Progenitor cell of endocrine pancreas (in vitro differentiated cells): ENCODE results near the gene TPP2. TPM values are rescaled to one million over a fixed set of nuclear protein-coding genes. Genes with fewer than 3 reads are reported as not detected.

Source experiments
- DNase-seq: peaks from one replicate; pipeline ENCODE4 v3.0.0; 2021; ENCODE audit warnings: low spot score; ENCODE audit not compliant: unreplicated experiment
- H3K27ac Mint-ChIP-seq: 2 replicates; pipeline ENCODE4 v1.8.0; 2021; ENCODE audit warnings: mild to moderate bottlenecking, moderate library complexity, mixed read lengths
- H3K27me3 Mint-ChIP-seq: 2 replicates; pipeline ENCODE4 v1.8.0; 2021; ENCODE audit warnings: mixed read lengths
- H3K36me3 Mint-ChIP-seq: 2 replicates; pipeline ENCODE4 v1.8.0; 2022; ENCODE audit warnings: mixed read lengths; ENCODE audit not compliant: insufficient read depth
- H3K4me1 Mint-ChIP-seq: 2 replicates; pipeline ENCODE4 v1.8.0; 2021; ENCODE audit warnings: low read depth, mixed read lengths
- H3K4me3 Mint-ChIP-seq: 2 replicates; pipeline ENCODE4 v1.8.0; 2021; ENCODE audit warnings: low read depth, mild to moderate bottlenecking, moderate library complexity, mixed read lengths
- H3K9me3 Mint-ChIP-seq: 2 replicates; pipeline ENCODE4 v1.8.0; 2021; ENCODE audit warnings: low read depth, mixed read lengths
- total RNA-seq: library from RNA; stranded (reverse); gene quantifications from 2 replicates; pipeline ENCODE4 v1.2.1, GENCODE V29; 2021
- TF ChIP-seq, protein P1 (sequence below): fragments of 200-600 bp; sonication (generic); IDR thresholded peaks from one replicate; pipeline ENCODE4 v1.5.0; 2021; ENCODE audit warnings: antibody characterized with exemption, mild to moderate bottlenecking; ENCODE audit not compliant: unreplicated experiment

The TPP2 gene
- total RNA-seq, 1 donor from 2014 or later: 52.9 TPM

DNA sequence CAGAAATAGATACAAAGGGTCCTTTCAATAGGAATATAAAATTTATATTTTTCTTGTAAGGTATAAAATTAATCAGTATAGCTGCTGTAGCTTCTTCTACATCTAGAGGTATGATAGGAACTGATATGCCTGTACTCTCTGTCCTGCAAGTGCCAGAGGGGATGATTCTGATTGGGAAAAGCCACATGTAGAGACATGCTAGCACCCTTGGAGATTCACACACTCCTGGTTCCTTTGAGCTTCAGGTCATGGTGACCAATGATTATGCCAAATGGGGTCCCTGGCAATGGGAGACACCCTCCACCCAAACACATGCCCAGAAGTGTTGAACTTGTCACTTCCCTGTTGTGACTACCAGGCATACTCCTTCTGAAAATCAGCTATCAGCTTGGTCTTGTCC lies 112.8 kb downstream of the TPP2 start:
- no peaks in the 10 kb centered on the region for H3K9me3 Mint-ChIP-seq
- no peak overlapping the region for H3K27ac Mint-ChIP-seq
- no peak for DNase-seq
- TF ChIP-seq, protein P1, sequence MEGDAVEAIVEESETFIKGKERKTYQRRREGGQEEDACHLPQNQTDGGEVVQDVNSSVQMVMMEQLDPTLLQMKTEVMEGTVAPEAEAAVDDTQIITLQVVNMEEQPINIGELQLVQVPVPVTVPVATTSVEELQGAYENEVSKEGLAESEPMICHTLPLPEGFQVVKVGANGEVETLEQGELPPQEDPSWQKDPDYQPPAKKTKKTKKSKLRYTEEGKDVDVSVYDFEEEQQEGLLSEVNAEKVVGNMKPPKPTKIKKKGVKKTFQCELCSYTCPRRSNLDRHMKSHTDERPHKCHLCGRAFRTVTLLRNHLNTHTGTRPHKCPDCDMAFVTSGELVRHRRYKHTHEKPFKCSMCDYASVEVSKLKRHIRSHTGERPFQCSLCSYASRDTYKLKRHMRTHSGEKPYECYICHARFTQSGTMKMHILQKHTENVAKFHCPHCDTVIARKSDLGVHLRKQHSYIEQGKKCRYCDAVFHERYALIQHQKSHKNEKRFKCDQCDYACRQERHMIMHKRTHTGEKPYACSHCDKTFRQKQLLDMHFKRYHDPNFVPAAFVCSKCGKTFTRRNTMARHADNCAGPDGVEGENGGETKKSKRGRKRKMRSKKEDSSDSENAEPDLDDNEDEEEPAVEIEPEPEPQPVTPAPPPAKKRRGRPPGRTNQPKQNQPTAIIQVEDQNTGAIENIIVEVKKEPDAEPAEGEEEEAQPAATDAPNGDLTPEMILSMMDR: no peak
- no peak overlapping the region for H3K4me3 Mint-ChIP-seq
- no peaks in the 10 kb centered on the region for H3K36me3 Mint-ChIP-seq
- no peaks in the 10 kb centered on the region for H3K4me1 Mint-ChIP-seq
- H3K27me3 Mint-ChIP-seq: no peaks in the 10 kb centered on the region

DNA sequence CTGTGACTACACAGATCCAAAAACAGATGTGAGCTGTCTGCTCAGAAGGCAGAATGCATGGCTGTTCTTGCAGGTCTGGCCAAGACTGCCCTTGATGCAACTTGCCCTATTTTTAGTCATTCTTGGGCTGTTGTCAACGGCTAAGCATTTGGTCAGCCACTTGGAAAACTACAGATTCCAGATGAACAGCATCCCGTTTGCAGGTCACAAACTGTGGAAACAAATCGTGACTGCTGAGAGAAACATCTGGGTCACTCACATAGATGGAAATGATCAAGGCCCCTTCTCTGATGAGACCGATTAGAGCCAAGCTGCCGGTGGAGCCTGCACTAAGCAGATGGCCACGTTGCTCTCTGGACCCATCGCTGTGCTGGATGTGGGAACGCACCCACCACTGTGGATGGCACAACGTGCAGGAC lies 113.5 kb downstream of the TPP2 start:
- H3K27me3 Mint-ChIP-seq: no peaks in the 10 kb centered on the region
- TF ChIP-seq, protein P1: no peak
- no peak overlapping the region for H3K27ac Mint-ChIP-seq
- H3K4me1 Mint-ChIP-seq: no peaks in the 10 kb centered on the region
- no peak overlapping the region for H3K4me3 Mint-ChIP-seq
- no peak for DNase-seq
- peaks cover under 1% of the 10 kb centered on the region for H3K9me3 Mint-ChIP-seq
- H3K36me3 Mint-ChIP-seq: no peaks in the 10 kb centered on the region

DNA sequence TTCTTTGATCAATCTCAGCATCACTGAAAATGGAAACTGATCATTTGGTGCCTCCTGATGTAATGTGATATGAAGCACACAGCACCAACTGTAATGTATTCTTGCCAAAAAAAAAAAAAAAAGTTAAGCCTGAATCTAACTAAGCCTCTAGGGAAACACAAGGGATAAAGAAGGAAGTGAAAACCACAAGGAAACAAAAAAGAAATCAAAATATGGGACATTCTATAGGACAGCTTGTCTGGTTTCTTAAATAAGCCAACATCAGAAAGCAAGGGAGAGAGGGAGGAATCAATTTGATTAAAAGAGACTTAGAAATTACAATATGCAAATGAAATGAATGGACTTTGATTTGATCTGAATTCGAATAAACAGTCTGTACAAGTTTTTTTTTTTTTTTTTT lies 118.7 kb downstream of the TPP2 start:
- no peak overlapping the region for H3K4me3 Mint-ChIP-seq
- no peaks in the 10 kb centered on the region for H3K27me3 Mint-ChIP-seq
- peaks cover 4% of the 10 kb centered on the region for H3K9me3 Mint-ChIP-seq
- H3K27ac Mint-ChIP-seq: no peak overlapping the region
- DNase-seq: no peak
- H3K36me3 Mint-ChIP-seq: no peaks in the 10 kb centered on the region
- TF ChIP-seq, protein P1: no peak
- H3K4me1 Mint-ChIP-seq: no peaks in the 10 kb centered on the region

DNA sequence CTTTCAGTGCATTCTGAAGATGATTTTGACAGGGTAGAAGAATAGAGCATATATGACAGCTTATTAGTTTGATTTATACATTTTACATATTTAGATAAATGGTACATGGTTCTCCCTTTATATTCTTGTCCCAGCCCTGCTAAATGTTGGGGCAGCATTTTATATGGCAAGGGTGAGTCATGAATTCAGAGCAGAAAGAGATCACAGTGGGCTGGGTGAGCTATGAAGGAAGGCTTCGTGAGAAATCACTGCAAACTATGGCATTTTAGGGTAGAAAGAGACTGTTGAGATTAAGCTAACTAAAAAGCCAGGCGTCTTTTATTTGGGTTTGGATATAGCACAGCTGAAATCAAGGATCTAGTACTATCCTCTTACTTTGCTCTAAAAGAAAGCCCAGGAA lies 122.0 kb downstream of the TPP2 start:
- Mint-ChIP-seq H3K27ac (no peak overlapping the region), H3K4me1 (no peaks in the 10 kb centered on the region), H3K9me3 (peaks cover 4% of the 10 kb centered on the region), H3K36me3 (no peaks in the 10 kb centered on the region), H3K4me3 (no peak overlapping the region), H3K27me3 (no peaks in the 10 kb centered on the region)
- no peak for DNase-seq
- TF ChIP-seq, protein P1: no peak

DNA sequence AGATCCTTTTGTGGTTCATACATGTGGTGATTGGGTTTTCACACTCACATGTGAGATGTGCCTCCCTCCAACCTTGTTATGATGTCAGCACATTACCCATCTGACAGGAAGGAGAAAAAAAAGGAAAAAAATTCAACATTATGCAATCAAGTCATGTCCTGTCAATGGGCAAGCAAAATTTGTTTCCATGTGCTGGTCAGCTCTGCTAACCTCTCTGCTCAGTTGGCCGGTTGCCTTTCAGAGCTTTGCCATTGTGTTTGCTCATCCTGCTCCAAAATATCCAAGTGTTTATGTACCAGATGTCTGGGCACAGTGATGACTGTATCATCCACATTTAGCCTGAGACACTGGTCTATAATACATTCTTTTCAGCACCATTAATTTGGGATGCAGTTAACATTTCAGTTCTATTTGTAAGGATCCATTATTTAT lies 125.0 kb downstream of the TPP2 start:
- H3K9me3 Mint-ChIP-seq: peaks cover 2% of the 10 kb centered on the region
- no peak for DNase-seq
- H3K4me1 Mint-ChIP-seq: no peaks in the 10 kb centered on the region
- H3K27ac Mint-ChIP-seq: no peak overlapping the region
- H3K36me3 Mint-ChIP-seq: no peaks in the 10 kb centered on the region
- TF ChIP-seq, protein P1: no peak
- no peak overlapping the region for H3K4me3 Mint-ChIP-seq
- H3K27me3 Mint-ChIP-seq: no peaks in the 10 kb centered on the region
